ENCODE data around the gene SERINC2.
"Not testable (repeated sequence)": the region's sequence is repeated elsewhere in the genome, so short reads cannot be mapped to it uniquely, and the experiment has no call there.

SERINC2 gene

DNA sequence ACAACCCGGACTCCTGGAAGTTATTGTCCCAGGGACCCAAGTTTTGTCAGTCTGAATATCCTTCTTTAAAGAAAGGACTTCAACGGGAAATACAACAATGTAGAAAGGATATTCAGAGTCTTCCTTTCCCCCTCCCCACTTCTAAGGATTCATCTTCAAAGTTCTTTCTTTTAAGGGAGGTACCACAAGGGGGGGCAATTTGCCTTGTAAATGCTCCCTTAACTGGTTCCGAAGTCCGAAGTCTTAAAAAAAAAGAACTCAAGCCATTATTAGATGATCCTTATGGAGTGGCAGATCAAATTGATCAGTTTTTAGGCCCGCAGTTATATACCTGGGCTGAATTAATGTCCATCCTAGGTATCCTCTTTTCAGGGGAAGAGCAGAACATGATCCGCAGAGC, 47.0 kb downstream of the SERINC2 start:
- in situ Hi-C loops (cut with MboI; ENCODE audit: low sequenced_read_pairs) = no loop called here

DNA sequence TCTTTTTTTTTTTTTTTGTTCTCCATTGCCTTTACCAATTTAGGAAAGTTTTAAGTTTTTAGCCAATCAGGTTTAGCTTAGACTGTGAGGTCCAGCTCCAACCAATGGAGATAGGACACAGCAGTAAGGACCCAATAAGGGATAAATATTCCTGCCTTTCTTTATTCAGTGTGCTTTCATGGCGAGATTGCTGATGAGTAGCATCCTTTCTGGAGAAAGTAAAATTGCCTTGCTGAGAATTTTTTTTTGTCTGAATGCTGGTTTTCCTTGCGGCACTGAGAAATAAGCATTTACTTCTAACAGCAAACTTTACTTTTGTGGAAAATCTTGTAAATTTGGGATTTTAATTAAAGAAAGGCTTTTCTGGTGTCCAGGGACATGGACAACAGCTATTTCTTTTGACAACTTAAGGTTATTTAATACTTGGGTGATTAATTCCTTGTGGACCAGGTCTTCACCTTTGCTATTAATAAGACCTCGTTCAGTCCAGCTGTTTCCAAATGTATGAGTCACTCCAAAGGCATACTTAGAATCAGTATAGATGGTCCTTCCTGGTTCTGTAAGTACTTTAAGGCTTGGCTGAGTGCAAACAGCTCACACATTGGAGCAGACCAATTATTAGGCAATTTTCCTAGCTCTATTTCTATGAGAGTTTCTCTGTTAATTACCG, 54.1 kb downstream of the SERINC2 start:
- in situ Hi-C loops (cut with MboI; ENCODE audit: low sequenced_read_pairs) = no loop called here

GRCh38 chr1:31470794-31471315, 57.8 kb downstream of the SERINC2 start:
- in situ Hi-C loops (cut with MboI; ENCODE audit: low sequenced_read_pairs) = no loop called here

- in situ Hi-C loops (cut with MboI; ENCODE audit: low sequenced_read_pairs) = not testable (repeated sequence)
These were observed 58.7 kb downstream of the SERINC2 start for GRCh38 chr1:31471452-31472313.

DNA sequence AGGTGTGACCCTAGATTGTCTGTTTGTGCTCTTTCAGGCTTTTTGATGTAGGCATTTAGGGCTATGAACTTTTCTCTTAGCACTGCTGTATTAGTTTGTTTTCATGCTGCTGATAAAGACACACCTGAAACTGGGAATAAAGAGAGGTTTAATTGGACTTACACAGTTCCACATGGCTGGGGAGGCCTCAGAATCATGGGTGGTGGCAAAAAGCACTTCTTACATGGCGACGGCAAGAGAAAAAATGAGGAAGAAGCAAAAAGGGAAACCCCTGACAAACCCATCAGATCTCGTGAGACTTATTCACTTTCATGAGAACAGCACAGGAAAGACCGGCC, 59.3 kb downstream of the SERINC2 start:
- in situ Hi-C loops (cut with MboI; ENCODE audit: low sequenced_read_pairs) = not testable (repeated sequence)

GRCh38 chr1:31472673-31473072, 59.7 kb downstream of the SERINC2 start:
- in situ Hi-C loops (cut with MboI; ENCODE audit: low sequenced_read_pairs) = not testable (repeated sequence)

- in situ Hi-C loops (cut with MboI; ENCODE audit: low sequenced_read_pairs) = not testable (repeated sequence)
These were observed 60.5 kb downstream of the SERINC2 start for GRCh38 chr1:31473508-31473907.

DNA sequence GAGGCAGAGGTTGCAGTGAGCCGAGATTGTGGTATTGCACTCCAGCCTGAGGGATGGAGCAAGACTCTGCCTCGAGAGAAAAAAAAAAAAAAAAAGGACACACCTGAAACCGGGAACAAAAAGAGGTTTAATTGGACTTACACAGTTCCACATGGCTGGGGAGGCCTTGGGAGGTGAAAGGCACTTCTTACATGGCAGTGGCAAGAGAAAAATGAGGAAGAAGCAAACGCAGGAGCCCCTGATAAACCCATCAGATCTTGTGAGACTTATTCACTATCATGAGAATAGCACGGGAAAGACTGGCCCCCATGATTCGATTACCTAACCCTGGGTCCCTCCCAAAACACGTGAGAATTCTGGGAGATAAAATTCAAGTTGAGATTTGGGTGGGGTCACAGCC, 61.6 kb downstream of the SERINC2 start:
- in situ Hi-C loops (cut with MboI; ENCODE audit: low sequenced_read_pairs) = not testable (repeated sequence)

- in situ Hi-C loops (cut with MboI; ENCODE audit: low sequenced_read_pairs) = no loop called here
These were observed 64.2 kb downstream of the SERINC2 start for GRCh38 chr1:31476891-31477846.

GRCh38 chr1:31478167-31478566, 65.2 kb downstream of the SERINC2 start:
- in situ Hi-C loops (cut with MboI; ENCODE audit: low sequenced_read_pairs) = no loop called here

- in situ Hi-C loops (cut with MboI; ENCODE audit: low sequenced_read_pairs) = no loop called here
These were observed 66.8 kb downstream of the SERINC2 start for GRCh38 chr1:31479811-31480210.

- in situ Hi-C loops (cut with MboI; ENCODE audit: low sequenced_read_pairs) = not testable (repeated sequence)
These were observed 67.4 kb downstream of the SERINC2 start for GRCh38 chr1:31480426-31480825.

- in situ Hi-C loops (cut with MboI; ENCODE audit: low sequenced_read_pairs) = no loop called here
These were observed 69.5 kb downstream of the SERINC2 start for GRCh38 chr1:31482482-31483011.

DNA sequence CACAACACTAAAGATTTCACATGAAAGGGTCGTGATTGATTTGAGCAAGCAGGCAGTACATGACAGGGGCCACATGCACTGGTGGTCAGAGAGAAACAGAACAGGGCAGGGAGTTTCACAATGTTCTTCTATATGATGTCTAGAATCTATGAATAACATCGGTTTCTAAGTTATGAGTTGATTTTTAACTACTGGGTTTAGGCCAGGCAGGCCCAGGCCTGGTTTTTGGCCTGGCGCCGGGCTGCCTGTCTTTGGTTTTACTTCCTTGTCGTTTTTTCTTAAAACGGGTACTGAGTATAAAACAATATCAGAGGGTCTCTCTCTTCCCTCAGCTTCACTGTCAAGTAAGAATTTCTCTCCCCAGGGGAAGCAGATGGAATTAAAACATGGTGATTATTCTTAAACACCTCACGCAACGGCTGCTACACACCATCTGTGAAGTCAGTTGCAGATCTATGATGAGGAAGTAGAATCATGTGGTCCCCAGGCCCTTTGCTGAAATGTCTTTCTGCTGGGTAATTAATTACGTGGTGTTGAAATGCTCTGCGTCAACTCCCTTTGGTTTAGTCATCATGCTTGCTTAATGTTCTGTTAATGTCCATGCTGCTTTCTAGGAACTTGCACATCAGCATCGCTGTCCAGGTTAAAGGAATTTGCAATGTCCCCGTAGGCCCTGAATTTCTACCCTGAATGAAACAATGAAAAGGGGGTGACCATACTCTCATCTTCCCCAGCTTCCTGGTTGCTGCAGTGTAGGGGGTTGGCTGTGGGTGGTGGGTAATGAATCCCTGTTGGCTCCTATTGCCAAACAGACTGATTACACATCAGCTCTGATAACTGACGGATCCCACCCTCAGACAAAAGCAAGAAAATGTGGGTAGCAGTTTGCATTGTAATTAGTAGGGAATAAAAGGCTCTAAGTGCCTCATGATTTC, 70.3 kb downstream of the SERINC2 start:
- in situ Hi-C loops (cut with MboI; ENCODE audit: low sequenced_read_pairs) = no loop called here

Measured in hTERT RPE-1 (cell line).